LoVo (cell line): Measurements from ENCODE around the gene MPP3.

Source experiments
- DNase-seq: peaks from one replicate; pipeline ENCODE4 v3.0.0-alpha.2; 2016; ENCODE audit warnings: low spot score

Gene MPP3

DNA sequence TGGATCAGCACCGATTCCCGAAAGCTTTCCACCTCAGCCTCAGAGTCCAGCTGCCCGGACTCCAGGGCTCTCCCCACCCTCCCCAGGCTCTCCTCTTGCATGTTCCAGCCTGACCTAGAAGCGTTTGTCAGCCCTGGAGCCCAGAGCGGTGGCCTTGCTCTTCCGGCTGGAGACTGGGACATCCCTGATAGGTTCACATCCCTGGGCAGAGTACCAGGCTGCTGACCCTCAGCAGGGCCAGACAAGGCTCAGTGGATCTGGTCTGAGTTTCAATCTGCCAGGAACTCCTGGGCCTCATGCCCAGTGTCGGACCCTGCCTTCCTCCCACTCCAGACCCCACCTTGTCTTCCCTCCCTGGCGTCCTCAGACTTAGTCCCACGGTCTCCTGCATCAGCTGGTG is 29.0 kb upstream of the MPP3 start:
- DNase-seq = no peak

DNA sequence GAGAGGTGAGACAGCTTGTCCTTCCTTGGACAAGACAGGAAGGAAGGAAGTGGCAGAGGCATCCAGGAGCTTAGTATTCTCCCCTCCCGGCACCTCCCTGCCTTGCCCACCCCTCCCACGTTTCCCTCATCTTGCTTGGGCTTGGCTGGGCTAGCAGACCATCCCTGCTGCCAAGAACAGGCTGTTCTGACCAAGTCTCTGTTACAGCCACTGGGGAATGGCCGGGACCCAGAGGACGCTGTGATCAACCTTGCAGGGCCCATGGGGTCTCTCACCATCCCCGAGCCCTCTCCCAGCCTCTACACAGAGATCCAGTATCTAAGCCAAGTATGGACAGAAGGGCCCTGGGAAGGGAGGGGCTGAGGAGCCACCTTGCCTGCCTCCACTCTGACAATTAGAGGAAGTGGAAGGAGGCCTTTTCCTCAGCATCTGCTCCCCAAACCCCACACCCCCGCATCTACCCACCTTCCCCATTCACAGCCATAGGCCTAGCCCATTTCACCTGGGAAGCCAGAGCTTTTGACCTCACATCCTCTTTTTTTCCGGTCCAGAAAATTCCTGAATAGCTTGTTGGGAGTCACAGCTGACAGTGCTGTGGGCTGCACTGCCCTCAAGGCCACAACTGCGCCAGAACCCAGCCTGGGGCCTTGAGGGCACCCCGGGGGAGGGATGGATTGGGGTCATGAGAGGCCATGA is 28.1 kb upstream of the MPP3 start:
- no peak for DNase-seq

DNA sequence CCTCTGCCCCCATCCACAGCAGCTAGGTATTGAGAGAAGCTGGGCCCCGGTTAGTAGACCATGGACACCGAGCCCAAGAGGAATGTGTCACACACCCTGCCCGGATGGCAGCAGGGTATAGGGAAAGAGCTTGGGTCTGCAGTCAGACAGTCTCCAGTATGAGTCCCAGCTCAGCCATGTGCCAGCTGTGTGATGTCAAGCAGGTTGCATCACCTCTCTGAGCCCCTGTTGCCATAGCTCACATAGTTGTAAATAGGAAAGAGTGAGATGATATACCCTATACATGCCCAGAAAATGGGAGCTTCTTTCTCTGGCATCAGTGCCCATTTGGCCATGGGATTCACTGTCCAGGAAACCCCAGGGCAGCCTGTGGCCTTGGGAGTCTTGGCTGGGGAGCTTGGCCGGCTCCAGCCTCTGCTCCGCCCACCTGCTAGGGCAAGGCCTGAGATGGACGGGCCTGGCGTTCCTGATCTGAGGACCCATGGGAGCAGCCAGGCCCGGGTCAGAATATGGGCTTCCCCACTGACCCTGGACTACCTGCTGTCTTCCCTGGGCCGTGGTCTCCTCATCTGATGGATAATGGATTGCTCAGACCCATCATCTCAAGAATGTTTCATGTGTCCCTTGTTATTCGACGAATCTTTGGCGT is 27.3 kb upstream of the MPP3 start:
- no peak for DNase-seq

DNA sequence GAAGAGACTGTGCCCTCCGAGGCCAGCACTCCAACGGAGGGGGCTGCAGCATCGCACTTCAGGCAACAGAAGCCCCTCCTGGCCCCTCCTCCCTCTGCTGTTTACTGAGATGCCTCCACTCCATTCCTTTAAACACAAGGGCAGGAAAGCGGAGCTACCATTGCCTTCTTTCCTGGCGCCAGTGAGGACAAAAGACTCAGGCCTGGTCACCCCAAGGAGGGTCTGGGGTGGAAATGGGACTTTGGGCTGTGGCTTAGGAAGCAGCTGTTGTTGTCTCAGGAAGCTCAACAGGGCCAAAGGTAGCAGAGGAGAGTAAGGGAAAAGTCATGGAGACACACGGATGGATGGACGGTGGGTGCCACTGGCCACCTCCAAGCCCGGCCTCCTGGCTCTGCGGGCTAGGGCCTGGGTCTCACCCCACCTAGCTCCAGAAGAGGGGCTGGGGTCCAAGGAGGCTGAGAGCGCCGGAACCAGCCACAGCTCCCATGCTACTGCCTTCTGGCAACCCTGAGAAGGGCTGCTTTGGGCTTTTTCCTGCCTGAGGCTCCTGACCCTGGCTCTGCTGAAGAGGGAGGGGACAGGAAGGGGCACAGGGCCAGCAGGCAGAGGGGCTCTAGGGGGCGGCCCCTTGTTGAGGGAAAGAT is 25.1 kb upstream of the MPP3 start:
- DNase-seq = no peak

DNA sequence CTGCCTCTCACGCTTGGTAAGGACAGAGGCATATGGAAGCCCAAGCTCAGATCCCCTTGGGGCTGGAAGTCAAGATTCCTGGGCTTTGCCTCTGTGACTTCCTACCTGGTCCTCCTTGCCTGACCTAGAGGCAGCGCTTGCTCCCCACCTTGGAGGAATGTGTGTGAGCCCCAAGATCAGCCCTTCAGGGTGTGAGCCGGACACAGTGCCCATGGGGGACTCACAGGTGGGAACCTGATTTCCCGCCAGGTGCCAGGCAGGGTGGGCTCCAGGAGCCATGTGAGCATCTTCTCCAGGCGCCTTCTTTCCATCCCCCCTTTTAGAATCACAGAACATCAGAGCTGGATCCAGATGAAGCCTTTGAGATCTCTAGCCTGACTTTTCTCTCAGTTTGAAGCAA is 24.2 kb upstream of the MPP3 start:
- no peak for DNase-seq

DNA sequence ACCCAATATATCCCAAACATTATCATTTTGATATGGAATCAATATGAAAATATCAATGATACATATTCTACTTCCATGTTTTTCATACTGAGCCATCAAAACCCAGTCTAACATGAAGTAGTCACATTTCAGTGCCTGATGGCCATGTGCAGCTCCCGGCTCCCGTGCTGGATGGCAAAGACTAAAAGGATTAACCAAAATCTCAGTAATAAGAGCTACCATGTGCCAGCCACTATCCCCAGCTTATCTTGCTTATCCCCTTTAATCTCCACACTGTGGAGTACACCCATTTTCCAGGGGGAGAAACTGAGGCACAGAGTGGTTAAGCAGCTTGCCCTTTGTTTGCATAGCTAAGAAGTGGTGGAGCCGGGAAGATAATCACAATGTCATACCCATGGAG is 23.2 kb upstream of the MPP3 start:
- no peak for DNase-seq

DNA sequence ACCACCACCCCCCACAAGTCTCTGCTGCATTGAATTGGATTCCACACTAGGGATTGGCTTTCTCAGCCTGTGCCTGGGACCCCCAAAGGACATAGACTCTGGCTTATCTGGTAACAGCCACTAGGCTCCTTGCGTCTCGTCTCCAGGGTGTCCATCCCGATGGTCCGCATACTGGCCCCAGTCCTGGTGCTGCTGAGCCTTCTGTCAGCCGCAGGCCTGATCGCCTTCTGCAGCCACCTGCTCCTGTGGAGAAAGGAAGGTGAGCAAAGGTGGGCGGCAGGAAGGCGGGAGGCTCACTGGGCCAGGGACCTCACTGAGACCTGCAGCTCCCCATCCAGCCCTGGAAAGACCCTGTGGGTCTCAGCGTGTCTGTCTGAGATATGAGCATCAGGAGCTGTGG is 22.1 kb upstream of the MPP3 start:
- DNase-seq = no peak

DNA sequence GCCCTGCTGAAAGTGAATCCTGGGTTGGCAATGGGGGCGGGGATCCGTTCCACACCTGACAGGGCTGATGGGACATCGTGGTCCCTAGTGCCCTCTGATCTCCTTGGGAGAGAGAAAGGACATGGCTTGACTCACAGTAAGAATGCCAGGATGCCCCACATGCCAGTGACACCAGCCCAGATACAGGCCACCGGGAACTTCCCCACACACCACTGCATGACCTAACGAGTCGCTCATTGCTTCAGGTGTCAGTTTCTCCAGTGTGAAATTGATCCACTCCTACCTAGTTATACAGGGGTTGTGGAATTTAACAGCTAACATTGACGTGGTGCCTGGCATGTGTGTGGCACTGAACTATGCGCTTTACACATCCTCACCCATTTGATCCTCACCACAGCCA is 21.6 kb upstream of the MPP3 start:
- DNase-seq = no peak

DNA sequence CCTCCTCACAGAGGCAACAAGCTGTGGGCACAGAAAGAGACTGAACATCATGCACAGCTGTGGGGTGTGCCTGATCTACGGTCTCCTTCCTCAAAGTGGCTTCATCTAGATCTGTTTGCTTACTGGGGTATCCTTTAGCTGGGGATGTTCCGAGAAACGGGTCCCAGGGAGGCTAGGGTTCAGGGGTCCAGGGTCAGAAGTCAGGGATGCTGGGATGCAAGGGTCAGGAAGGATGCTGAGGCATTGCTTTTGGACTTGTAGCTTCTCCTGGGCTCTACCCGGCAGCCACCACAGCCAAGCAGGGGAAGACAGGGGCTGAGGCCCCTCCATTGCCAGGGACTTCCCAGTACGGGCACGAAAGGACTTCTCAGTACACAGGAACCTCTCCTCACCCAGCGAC is 20.6 kb upstream of the MPP3 start:
- DNase-seq = no peak

DNA sequence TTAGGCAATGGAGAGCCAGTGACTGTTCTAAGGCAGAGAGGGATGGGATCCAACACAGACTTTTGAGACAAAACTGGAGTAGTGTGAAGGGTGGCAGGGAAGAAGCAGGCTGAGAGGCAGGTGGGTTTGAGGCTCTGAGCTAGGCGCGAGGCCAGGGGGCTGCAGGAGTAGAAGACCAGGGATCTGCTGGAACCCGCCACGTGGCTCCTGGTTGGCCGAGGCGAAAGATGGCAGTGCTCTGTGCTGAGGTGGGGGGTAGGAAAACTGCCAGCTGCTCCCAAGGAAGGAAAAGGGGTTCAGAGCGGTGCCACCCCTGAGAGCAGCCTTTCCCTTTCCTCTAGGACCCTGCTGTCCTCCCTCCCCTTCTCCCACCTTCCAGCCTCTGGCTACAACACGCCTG is 19.6 kb upstream of the MPP3 start:
- no peak for DNase-seq

DNA sequence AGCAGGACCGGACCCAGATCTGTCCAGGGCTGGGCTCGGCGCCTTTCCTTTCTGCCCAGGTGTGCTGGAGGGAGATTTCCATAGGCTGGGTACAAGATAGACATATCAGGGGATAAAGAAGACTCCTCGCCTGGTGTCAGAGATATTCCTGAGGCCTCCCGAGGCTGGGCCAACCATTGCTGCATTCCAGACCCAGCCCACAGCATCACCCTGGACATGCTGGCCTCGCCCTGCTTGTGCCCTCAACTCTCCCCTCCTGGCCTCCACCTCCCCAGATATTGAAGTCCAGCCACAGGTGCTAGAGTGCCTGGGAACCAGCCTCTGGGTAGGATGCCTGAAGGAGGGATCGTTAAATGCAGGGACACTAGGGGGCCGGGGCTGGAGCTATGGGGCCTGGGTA is 16.2 kb upstream of the MPP3 start:
- no peak for DNase-seq

DNA sequence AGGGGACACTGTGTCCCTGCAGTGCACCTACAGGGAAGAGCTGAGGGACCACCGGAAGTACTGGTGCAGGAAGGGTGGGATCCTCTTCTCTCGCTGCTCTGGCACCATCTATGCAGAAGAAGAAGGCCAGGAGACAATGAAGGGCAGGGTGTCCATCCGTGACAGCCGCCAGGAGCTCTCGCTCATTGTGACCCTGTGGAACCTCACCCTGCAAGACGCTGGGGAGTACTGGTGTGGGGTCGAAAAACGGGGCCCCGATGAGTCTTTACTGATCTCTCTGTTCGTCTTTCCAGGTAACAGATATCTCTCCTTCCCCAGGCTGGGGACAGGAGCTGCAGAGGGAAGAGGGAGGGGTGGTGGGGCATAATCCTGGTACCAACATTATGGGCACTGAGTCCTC is 15.7 kb upstream of the MPP3 start:
- no peak for DNase-seq

DNA sequence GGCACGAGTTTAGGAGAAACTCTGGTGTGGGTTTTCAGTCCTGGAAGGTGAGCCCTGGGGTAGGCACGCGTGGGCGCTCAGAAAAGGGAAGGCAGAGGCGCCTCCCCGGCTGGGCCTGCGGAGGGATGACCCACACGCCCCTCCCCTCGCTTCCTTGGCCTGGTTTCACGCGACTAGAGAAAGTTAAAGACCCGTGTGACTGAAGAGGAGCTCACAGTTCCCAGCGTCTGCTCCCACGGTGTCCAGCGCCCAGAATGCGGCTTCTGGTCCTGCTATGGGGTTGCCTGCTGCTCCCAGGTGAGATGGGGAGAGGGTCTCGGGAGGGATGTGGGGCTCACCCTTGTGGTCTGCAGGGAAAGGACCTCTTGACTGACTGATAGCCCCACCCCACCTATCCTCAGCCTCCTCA is 14.0 kb upstream of the MPP3 start, which contains the start of gene CD300LG:
Gene CD300LG, plus strand, starts transcription at position 214 of the 409 bp plus-strand sequence. Its CDS starts 41 bp downstream, at position 255.
- DNase-seq = no peak

DNA sequence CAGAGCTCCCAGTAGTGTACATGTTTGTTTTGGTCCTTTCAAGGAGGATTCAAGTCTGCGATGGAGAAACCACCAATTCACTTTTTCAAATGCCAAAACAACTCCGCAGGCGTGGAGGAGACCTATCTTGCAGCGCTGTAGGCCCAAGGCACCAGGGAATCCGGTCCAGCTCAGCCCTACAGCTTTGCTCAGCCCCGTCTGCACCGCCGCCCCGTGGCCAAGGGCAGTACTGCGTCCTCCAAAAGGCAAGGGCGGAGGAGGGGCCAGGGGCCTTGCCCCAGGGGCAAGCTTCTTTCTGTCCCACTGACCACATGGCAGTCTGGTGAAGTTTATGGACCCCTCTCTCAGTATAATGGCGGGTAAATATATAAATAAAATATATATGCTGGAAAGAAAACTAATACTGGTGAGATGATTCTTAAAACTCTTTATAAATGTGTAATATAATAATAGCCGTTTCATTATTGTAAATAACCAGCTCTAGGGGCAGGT is 13.3 kb upstream of the MPP3 start:
- peak; percentile 59 for DNase-seq

DNA sequence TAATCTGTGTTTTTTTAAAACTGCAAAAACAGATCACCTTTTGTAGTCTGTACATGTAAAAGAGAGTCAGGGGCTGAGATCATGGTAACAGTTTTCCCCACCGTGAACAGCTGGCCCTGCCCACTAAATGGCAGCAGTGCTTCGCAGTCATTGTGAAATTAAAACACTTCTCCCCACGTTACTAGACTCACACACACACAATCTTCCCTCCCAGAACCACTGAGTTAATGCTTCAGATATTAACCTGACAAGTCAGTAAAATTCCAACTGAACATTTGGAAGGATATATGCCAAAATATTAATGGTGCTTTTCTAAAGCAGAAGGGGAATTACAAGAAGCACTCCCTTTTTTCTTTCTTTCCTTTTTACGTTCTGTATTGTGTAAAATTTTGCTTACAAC is 12.8 kb upstream of the MPP3 start:
- DNase-seq = no peak

DNA sequence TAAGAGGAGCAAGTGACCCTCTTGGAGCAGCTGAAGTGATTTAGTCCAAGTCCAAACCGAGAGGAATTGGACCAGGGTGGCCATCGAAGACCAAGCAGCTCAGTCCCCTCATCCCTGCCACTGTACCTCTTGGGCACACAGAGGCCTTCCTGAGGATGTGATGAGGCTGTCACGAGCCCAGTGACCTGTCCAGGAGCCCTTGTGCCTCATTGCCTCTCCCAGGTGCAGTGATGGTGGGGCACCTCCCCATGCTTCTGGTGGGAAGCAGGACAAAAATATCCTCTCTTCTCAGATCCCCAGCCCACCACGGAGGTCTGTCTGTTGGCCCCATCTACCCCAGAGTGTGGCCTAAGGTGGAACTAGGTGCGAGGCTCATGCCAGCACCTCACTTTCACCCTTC is 11.3 kb upstream of the MPP3 start:
- no peak for DNase-seq

DNA sequence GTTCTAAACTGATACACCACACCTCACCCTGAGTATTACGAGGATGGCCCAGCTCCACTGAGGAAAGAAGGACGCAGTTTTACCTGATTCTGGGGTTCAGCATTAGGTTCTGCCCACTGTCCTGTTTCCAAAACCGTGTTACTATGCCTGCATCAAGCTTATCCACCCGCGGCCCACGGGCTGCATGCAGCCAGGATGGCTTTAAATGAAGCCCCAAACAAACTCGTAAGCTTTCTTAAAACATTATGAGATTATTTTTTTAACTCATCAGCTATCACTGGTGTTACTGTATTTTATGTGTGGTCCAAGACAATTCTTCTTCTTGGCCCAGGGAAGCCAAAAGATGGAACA is 10.0 kb upstream of the MPP3 start:
- no peak for DNase-seq

DNA sequence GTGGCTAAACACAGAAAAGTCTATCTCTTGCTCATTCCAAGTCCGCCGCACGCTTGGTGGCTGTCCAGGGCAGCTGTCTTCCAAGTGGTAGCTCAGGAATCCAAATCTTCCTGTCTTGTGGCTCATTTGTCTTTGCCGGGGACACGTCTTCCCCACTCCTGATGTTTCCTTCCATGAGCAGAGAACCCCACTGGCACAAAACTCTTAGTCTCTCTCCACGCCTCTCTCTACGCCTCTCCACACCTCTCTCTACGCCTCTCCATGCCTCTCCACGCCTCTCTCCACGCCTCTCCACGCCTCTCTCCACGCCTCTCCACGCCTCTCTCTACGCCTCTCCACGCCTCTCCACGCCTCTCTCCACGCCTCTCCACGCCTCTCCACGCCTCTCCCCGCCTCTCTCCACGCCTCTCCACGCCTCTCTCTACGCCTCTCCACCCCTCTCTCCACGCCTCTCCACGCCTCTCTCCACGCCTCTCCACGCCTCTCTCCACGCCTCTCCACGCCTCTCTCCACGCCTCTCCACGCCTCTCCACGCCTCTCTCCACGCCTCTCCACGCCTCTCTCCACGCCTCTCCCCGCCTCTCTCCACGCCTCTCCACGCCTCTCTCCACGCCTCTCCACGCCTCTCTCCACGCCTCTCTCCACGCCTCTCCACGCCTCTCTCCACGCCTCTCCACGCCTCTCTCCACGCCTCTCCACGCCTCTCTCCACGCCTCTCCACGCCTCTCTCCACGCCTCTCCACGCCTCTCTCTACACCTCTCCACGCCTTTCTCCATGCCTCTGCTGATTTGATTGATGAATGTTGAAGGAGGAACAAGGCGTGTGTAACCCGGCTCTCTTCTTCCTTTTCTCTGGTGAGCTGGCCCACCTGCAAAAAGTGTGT is 9.4 kb upstream of the MPP3 start:
- DNase-seq = peak; percentile 12

DNA sequence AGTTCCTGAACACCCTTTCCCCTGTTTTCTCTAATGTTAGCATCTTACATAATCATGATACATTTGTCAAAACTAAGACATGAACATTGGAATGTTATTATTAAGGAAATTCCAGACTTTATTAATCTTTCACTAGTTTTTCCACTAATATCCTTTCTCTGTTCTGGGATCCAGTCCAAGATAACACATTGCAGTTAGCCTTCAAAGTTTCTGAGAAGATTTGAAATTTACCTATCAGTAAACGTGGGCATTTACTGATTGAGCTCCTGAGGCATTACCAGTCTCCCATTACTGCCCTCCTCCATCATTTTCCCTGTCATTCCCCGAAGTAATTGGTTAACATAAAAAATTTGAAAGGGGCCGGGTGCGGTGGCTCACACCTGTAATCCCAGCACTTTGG is 8.3 kb upstream of the MPP3 start:
- DNase-seq = no peak

DNA sequence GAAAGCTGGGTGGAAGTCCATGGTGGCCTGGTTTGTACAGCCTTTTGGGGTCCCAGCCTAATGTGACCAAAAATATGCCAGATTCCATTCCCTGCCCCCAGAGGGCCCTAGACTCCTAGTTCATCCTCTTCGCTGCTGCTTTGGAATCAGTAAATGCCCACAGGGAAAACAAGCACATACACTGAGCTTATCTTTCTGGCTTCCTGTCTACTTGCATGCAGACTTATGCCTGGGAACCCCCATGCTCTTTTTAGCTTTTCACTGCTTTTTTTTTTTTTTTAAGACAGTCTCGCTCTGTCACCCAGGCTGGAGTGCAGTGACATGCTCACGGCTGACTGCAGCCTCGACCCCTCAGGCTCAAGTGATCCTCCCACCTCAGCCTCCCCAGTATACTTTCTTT is 7.9 kb upstream of the MPP3 start:
- DNase-seq = peak; percentile 16

DNA sequence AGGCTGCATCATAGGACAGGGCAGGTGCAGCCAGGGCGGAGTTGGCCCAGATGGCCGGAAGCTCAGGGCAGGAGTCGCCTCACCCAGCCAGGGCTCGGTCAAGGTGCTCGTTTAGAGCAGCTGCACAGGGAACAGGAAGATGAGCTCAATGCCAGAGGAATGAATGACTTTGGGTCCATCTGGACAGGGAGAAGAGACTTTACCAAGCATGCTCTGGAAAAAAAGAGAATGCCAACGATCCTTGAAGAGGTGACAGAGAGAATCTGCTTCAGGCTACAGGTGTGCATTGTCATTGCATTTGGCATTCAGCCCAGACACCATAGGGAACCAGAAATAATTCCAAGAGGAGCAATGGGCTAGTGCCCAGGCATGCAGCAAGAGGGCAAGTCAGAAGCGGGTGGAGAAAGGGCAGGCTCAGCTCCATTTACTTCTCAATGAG is 6.7 kb upstream of the MPP3 start:
- DNase-seq = peak; percentile 87

DNA sequence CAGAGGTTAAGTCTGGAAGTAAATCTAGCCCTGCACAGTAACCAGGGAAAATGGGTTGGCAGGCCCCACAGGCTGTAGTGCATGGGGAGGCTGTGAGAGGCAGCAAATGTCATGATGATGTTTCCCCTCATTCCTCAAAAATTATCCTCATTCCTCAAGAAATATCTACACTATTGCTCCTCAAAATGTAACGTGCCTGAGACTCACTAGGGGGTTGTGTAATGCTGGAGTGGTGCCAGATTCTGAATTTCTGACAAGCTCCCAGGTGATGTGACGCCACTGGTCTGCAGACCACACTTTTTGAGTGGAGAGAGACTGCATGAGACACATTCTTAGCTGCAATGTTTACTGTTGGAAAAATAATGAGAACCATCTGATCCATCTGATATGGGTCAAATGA is 1.2 kb upstream of the MPP3 start:
- DNase-seq = no peak
